Vagina (tissue), 2 donors: ENCODE results near the gene RNF44.

Experiments used
- CTCF ChIP-seq, 3 experiments: fragments of 450-650 bp in 2 of 3; fragments of 200-600 bp in 1 of 3; sonication (generic) in 1 of 3; IDR thresholded peaks; one replicate each; pipeline ENCODE4 v1.5.1; 2017 to 2019; ENCODE audit warnings: antibody characterized with exemption in 3 of 3, mild to moderate bottlenecking in 2 of 3, moderate library complexity in 2 of 3
- POLR2AphosphoS5 ChIP-seq, 2 donors: sonication (generic); formaldehyde crosslinking; IDR thresholded peaks; one replicate each; pipeline ENCODE4 v1.9.0; 2017; ENCODE audit warnings: antibody characterized with exemption in 2 of 2, mild to moderate bottlenecking in 2 of 2, low read depth in 1 of 2; ENCODE audit not compliant: insufficient read depth in 1 of 2

GRCh38 chr5:176579323-176579722 is 42.1 kb upstream of the RNF44 start:
- TF ChIP-seq CTCF (IDR thresholded peaks at IDR 0.05) (no peak), POLR2AphosphoS5 (IDR thresholded peaks at IDR 0.05; ENCODE audit: insufficient read depth in 1 of 2, low read depth in 1 of 2) (no peak)
